ENCODE results near the gene MEGF10.

DNA sequence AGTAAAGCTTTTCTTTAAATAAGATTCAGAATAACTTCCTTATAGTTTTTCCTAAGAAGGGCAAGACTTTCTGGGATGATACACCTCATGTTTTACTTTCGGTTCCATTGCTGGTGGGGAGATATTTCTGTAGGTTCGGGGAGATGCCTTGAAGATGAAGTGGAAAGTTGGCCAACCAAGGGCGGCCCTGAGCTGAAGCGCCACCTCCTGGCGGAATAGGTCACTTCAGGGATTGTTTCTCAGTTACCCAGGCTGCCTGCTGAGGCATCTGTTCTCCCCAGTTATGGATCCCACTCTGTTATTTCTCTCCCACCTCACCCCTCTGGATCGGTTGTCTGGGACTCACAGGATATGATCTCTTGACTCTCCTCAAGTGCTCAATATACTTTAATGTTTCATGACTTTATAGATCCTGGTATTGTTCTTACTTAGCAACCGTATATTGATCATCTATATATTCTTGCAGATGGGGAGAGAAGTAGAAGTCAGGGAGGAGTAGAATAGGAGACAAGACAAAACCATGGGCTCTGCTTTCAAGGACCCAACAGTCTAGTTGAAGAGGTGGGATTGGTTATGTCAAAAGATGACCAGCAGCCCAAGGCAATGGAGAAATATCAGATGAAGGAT is 23.4 kb downstream of the MEGF10 start:
- TF ChIP-seq MXI1 (conservative IDR thresholded peaks at IDR 0.05; ENCODE audit: poor library complexity, severe bottlenecking) (no peak), RAD21 (conservative IDR thresholded peaks at IDR 0.05) (no peak), POLR2AphosphoS5 (IDR thresholded peaks at IDR 0.05) (no peak), EZH2 (IDR thresholded peaks at IDR 0.05; ENCODE audit: borderline replicate concordance, insufficient read depth, low read length, poor library complexity, severe bottlenecking) (no peak), TAF1 (IDR thresholded peaks at IDR 0.05; ENCODE audit: low read depth) (no peak), EP300 (conservative IDR thresholded peaks at IDR 0.05; ENCODE audit: poor library complexity, severe bottlenecking) (no peak)
- TF ChIP-seq, protein P1, sequence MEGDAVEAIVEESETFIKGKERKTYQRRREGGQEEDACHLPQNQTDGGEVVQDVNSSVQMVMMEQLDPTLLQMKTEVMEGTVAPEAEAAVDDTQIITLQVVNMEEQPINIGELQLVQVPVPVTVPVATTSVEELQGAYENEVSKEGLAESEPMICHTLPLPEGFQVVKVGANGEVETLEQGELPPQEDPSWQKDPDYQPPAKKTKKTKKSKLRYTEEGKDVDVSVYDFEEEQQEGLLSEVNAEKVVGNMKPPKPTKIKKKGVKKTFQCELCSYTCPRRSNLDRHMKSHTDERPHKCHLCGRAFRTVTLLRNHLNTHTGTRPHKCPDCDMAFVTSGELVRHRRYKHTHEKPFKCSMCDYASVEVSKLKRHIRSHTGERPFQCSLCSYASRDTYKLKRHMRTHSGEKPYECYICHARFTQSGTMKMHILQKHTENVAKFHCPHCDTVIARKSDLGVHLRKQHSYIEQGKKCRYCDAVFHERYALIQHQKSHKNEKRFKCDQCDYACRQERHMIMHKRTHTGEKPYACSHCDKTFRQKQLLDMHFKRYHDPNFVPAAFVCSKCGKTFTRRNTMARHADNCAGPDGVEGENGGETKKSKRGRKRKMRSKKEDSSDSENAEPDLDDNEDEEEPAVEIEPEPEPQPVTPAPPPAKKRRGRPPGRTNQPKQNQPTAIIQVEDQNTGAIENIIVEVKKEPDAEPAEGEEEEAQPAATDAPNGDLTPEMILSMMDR (IDR thresholded peaks at IDR 0.05; ENCODE audit: poor library complexity, severe bottlenecking): peak; percentile 24
- TF ChIP-seq, protein P2, sequence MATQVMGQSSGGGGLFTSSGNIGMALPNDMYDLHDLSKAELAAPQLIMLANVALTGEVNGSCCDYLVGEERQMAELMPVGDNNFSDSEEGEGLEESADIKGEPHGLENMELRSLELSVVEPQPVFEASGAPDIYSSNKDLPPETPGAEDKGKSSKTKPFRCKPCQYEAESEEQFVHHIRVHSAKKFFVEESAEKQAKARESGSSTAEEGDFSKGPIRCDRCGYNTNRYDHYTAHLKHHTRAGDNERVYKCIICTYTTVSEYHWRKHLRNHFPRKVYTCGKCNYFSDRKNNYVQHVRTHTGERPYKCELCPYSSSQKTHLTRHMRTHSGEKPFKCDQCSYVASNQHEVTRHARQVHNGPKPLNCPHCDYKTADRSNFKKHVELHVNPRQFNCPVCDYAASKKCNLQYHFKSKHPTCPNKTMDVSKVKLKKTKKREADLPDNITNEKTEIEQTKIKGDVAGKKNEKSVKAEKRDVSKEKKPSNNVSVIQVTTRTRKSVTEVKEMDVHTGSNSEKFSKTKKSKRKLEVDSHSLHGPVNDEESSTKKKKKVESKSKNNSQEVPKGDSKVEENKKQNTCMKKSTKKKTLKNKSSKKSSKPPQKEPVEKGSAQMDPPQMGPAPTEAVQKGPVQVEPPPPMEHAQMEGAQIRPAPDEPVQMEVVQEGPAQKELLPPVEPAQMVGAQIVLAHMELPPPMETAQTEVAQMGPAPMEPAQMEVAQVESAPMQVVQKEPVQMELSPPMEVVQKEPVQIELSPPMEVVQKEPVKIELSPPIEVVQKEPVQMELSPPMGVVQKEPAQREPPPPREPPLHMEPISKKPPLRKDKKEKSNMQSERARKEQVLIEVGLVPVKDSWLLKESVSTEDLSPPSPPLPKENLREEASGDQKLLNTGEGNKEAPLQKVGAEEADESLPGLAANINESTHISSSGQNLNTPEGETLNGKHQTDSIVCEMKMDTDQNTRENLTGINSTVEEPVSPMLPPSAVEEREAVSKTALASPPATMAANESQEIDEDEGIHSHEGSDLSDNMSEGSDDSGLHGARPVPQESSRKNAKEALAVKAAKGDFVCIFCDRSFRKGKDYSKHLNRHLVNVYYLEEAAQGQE (IDR thresholded peaks at IDR 0.05; ENCODE audit: borderline replicate concordance): no peak

All from neural cell (in vitro differentiated cells).